ENCODE measurements around the gene FAM20C.

- no peak for TF ChIP-seq CTCF (IDR thresholded peaks at IDR 0.05)
- TF ChIP-seq EP300 (IDR thresholded peaks at IDR 0.05), result no peak
These were observed 18.1 kb downstream of the FAM20C start for GRCh38 chr7:210401-210925.
